BE2C (cell line): ENCODE data around the gene MBTD1.
A peak's percentile ranks its signal among the peaks of the same experiment; 100 is the strongest.

Source experiments
- DNase-seq: peaks from one replicate; pipeline ENCODE4 v3.0.0-alpha.2; 2020
- H3K27me3 ChIP-seq: fragments of 250-450 bp; sonication (Bioruptor Pico); 2 replicates; pipeline ENCODE4 v1.5.1; 2020; ENCODE audit warnings: mild to moderate bottlenecking
- H3K36me3 ChIP-seq: fragments of 250-450 bp; sonication (Bioruptor Pico); 2 replicates; pipeline ENCODE4 v1.5.1; 2020; ENCODE audit warnings: mild to moderate bottlenecking
- H3K4me1 ChIP-seq: fragments of 250-450 bp; sonication (Bioruptor Pico); 2 replicates; pipeline ENCODE4 v1.5.1; 2020
- H3K4me3 ChIP-seq: 2 replicates; pipeline ENCODE4 v1.5.1; 2011; ENCODE audit warnings: low read depth, low read length
- H3K9me3 ChIP-seq: fragments of 250-450 bp; sonication (Bioruptor Pico); 2 replicates; pipeline ENCODE4 v1.5.1; 2020
- CTCF ChIP-seq: IDR thresholded peaks from 2 replicates; pipeline ENCODE4 v1.5.1; 2012; ENCODE audit warnings: mild to moderate bottlenecking, low read depth, low read length

Gene MBTD1

GRCh38 chr17:51169340-51169739 is 90.5 kb downstream of the MBTD1 start:
- TF ChIP-seq CTCF: no peak
- no peaks in the 10 kb centered on the region for H3K9me3 ChIP-seq

GRCh38 chr17:51166987-51167931 is 92.6 kb downstream of the MBTD1 start:
- H3K9me3 ChIP-seq: no peaks in the 10 kb centered on the region
- H3K36me3 ChIP-seq: peaks cover 69% of the 10 kb centered on the region
- H3K27me3 ChIP-seq: no peaks in the 10 kb centered on the region
- peak; percentile 85 for DNase-seq
- peak overlapping the region; percentile 94 for H3K4me3 ChIP-seq
- no peaks in the 10 kb centered on the region for H3K4me1 ChIP-seq
- peak; percentile 74 for TF ChIP-seq CTCF

More at GRCh38 chr17:51169340-51169739, 90.5 kb downstream of the MBTD1 start:
- no peak overlapping the region for H3K4me3 ChIP-seq
- H3K27me3 ChIP-seq: no peaks in the 10 kb centered on the region
- H3K4me1 ChIP-seq: no peaks in the 10 kb centered on the region
- no peak for DNase-seq
- H3K36me3 ChIP-seq: peaks cover 73% of the 10 kb centered on the region

DNA sequence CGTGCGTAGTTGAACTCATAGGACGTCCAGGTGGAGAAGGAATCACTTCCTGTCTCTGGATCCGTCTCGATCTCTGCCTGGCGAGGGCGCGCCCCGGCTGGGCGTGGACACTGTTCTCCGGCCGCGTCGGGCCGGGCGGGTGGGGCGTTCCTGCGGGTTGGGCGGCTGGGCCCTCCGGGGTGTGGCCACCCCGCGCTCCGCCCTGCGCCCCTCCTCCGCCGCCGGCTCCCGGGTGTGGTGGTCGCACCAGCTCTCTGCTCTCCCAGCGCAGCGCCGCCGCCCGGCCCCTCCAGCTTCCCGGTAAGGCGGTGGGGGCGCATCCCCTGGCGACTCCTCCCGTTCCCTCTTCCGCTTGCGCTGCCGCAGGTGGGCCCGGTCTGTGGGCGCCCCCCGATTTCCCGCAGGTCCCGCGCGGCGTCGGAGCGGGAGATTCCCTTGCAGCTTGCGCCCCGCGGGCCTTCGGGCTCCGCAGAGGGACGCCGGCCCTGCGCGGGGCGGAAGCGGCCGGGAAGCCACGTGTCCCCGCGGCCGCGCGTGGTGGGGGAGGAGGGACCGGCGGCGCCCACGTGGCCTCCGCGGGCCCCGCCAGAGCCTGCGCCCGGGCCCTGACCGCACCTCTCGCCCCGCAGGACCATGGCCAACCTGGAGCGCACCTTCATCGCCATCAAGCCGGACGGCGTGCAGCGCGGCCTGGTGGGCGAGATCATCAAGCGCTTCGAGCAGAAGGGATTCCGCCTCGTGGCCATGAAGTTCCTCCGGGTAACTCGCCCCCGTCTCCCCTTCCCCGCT is 93.5 kb downstream of the MBTD1 start, which contains the start of gene NME2:
NME2 (plus strand) TSS at position 214 of the 789 bp plus-strand sequence; CDS start at position 634, 420 bp downstream.
- Histone ChIP-seq H3K9me3 (no peaks in the 10 kb centered on the region), H3K4me3 (peak within 1 kb of the TSS; percentile 94), H3K36me3 (peaks cover 69% of the 10 kb centered on the region), H3K4me1 (no peaks in the 10 kb centered on the region), H3K27me3 (no peaks in the 10 kb centered on the region)
- TF ChIP-seq CTCF: no peak
- DNase-seq: peak; percentile 97

DNA sequence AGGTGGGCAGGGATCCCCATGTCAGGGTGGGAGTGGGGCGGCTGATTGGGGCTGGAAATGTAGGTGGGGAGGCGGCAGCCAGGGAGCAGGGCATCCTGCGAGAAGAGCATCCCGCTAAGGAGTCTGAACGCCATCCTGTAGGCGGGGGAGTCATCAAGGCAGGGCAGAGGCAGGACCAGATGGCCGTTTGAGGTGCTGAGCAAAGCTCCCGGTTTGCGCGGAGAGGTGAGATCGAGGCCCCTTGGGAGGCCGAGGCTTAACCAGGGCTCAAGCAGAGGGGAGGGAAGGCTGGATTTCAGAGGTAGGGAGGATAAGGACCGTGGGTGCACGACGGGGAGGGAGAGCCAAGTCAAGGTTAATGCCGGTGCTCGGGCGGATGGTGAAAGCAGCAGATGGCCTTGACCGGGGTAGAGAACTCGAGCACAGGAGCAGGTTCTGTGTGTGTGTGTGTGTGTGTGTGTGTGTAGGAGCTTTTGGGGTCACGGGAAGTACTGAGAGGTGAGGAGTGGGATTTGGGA is 94.1 kb downstream of the MBTD1 start:
- Histone ChIP-seq H3K36me3 (peaks cover 69% of the 10 kb centered on the region), H3K4me1 (no peaks in the 10 kb centered on the region), H3K9me3 (no peaks in the 10 kb centered on the region), H3K4me3 (peak overlapping the region; percentile 94), H3K27me3 (no peaks in the 10 kb centered on the region)
- peak; percentile 54 for DNase-seq
- no peak for TF ChIP-seq CTCF

DNA sequence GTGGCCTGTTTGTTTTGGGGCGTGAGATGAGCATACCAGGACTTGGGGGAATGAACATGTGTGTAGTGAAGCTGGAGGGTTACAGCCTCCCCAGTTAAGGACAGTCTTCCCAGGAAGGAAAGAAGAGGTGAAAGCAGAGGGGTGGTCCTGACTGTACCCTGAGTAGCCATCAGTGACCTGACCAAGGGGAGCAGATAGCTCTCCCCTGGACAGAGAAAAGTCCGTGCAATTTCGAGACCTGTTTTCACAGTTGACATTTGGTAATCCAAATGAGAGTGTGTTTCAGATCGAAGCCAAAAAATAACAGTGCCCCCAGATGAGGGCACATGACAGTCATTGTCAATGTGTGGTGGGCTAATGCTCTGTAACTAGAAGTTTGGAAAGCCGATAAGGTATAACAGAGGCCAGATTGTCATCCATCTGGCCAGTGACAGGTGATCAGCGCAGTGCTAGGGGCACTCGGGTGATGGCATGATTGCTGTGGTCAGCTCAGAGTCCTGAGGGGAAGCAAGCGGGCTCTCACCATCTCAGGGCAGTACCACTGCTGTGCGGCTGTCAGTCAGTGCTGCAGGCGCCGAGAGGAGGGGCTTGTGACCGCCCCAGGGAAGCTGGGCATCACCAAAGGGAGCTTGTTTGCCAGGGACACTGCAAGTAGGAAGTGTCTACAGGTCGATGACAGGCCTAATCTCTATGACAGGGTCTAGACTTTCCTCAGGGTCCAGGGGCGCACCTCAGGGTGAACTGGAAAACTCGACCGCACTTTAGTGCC is 94.8 kb downstream of the MBTD1 start:
- DNase-seq: peak; percentile 69
- peaks cover 69% of the 10 kb centered on the region for H3K36me3 ChIP-seq
- TF ChIP-seq CTCF: no peak
- no peaks in the 10 kb centered on the region for H3K27me3 ChIP-seq
- no peaks in the 10 kb centered on the region for H3K4me1 ChIP-seq
- peak overlapping the region; percentile 94 for H3K4me3 ChIP-seq
- no peaks in the 10 kb centered on the region for H3K9me3 ChIP-seq
